Neural crest cell (in vitro differentiated cells): ENCODE data around the gene TNNI2. TPM values are rescaled to one million over a fixed set of nuclear protein-coding genes. Genes with fewer than 3 reads are reported as not detected.

ENCODE experiments used
- DNase-seq: peaks from one replicate; pipeline ENCODE4 v3.0.0; 2021; ENCODE audit warnings: low read depth, mixed read lengths, low spot score
- H3K27ac Mint-ChIP-seq: one replicate; pipeline ENCODE4 v1.8.0; 2021; ENCODE audit warnings: mild to moderate bottlenecking, mixed read lengths; ENCODE audit not compliant: unreplicated experiment
- H3K27me3 Mint-ChIP-seq: 2 replicates; pipeline ENCODE4 v1.8.0; 2021; ENCODE audit warnings: low read depth, mild to moderate bottlenecking, mixed read lengths
- H3K36me3 Mint-ChIP-seq: 2 replicates; pipeline ENCODE4 v1.8.0; 2021; ENCODE audit warnings: low read depth, mild to moderate bottlenecking, mixed read lengths
- H3K4me1 Mint-ChIP-seq: 2 replicates; pipeline ENCODE4 v1.8.0; 2021; ENCODE audit warnings: mixed read lengths
- H3K4me3 Mint-ChIP-seq: one replicate; pipeline ENCODE4 v1.8.0; 2021; ENCODE audit warnings: mild to moderate bottlenecking, mixed read lengths
- H3K9me3 Mint-ChIP-seq: 2 replicates; pipeline ENCODE4 v1.8.0; 2021; ENCODE audit warnings: mixed read lengths
- total RNA-seq: library from RNA; stranded (reverse); gene quantifications from 2 replicates; pipeline ENCODE4 v1.2.1, GENCODE V29; 2021
- TF ChIP-seq, protein P1 (sequence below): fragments of 200-600 bp; sonication (generic); conservative IDR thresholded peaks from 2 replicates; pipeline ENCODE4 v1.5.0; 2021; ENCODE audit warnings: antibody characterized with exemption, mild to moderate bottlenecking

The TNNI2 gene
- total RNA-seq, 1 donor from 2014 or later: not detected

DNA sequence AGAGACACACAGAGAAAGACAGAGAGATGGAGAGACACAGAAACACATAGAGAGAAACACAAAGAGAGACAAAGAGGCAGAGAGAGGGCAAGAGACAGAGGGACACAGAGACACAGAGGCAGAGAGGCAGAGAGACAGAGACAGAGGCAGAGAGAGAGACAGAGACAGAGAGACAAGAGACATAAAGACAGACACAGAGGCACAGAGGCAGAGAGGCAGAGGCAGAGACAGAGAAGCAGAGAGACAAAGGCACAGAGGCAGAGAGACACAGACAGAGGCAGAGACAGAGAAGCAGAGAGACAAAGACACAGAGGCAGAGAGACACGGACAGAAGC lies 6.3 kb downstream of the TNNI2 start:
- TF ChIP-seq, protein P1, sequence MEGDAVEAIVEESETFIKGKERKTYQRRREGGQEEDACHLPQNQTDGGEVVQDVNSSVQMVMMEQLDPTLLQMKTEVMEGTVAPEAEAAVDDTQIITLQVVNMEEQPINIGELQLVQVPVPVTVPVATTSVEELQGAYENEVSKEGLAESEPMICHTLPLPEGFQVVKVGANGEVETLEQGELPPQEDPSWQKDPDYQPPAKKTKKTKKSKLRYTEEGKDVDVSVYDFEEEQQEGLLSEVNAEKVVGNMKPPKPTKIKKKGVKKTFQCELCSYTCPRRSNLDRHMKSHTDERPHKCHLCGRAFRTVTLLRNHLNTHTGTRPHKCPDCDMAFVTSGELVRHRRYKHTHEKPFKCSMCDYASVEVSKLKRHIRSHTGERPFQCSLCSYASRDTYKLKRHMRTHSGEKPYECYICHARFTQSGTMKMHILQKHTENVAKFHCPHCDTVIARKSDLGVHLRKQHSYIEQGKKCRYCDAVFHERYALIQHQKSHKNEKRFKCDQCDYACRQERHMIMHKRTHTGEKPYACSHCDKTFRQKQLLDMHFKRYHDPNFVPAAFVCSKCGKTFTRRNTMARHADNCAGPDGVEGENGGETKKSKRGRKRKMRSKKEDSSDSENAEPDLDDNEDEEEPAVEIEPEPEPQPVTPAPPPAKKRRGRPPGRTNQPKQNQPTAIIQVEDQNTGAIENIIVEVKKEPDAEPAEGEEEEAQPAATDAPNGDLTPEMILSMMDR: no peak

DNA sequence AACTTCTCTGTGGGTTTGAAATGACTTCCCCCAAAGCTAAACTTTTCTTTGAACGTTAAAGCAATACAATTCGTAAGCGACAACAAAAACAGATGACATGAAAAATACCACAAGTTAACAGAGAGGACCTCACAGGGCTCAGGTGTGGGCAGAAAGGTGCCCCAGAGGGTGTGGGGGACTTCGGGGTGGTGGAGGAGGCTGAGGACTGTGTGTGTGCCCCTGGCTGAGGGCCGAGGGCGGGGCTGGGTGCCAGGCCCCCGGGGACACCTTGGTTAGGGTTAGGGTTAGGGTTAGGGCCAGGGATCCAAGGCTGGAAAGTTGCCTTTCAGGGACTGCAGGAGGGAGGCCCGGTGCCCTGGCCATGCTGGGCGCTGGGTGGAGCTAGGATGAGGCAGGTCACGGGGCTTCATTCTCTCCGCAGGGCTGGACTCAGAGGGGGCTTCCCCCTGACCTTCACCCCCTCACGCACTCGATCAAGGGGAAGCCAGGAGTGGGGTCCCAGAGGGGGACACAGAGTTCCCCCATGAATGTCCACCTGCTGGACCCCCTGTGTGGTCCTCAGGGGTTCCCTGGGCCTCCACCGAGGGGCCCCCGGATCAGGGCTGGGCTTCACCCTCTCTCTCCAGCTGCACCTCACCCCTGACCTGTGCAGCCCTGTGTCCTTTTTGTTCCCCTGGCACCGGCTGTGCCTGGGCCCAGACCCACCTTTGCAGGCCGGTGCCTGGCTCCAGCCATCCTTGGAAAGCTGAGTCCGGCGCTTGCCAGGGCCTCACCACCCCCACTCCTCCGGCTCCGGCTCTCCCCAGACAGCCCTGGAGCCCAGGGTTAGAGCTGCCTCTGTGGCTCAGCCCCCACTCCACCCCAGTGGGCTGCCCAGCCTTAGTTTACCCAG lies 7.0 kb downstream of the TNNI2 start:
- no peak for DNase-seq
- H3K27me3 Mint-ChIP-seq: no peaks in the 10 kb centered on the region
- no peaks in the 10 kb centered on the region for H3K9me3 Mint-ChIP-seq
- no peak overlapping the region for H3K4me3 Mint-ChIP-seq
- no peak overlapping the region for H3K27ac Mint-ChIP-seq
- TF ChIP-seq, protein P1: no peak
- H3K36me3 Mint-ChIP-seq: no peaks in the 10 kb centered on the region
- peaks cover 9% of the 10 kb centered on the region for H3K4me1 Mint-ChIP-seq

More for the DNA sequence above, 6.3 kb downstream of the TNNI2 start:
- H3K4me3 Mint-ChIP-seq: no peak overlapping the region
- no peaks in the 10 kb centered on the region for H3K9me3 Mint-ChIP-seq
- H3K36me3 Mint-ChIP-seq: no peaks in the 10 kb centered on the region
- H3K27ac Mint-ChIP-seq: peak overlapping the region; percentile 13
- H3K4me1 Mint-ChIP-seq: peaks cover 9% of the 10 kb centered on the region
- DNase-seq: no peak
- no peaks in the 10 kb centered on the region for H3K27me3 Mint-ChIP-seq

DNA sequence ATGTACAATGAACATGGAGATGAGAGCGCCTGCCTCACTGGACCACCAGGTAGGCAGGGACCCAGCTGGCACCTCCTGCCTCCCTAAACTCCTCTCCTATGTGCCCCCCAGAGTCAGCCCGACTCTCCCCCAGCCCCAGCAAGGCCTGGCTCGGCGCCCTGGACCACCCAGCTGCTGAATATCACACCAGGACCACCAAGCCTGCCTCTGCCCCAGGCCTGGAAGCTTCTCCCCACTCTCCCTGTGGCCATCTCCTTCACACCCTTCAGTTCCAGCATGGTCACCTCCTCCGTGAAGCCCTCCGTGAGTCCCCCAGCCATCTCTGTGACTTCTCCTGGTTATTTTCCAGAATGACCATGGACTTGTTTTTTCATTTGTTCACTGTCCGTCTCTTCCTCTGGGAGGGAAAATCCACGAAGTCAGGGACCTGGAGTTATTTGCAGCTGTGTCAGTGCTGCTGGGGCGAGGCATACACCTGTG lies 7.7 kb downstream of the TNNI2 start:
- Mint-ChIP-seq H3K27ac (peak overlapping the region; percentile 29), H3K4me3 (no peak overlapping the region), H3K4me1 (peaks cover 9% of the 10 kb centered on the region), H3K36me3 (no peaks in the 10 kb centered on the region), H3K9me3 (no peaks in the 10 kb centered on the region), H3K27me3 (no peaks in the 10 kb centered on the region)
- TF ChIP-seq, protein P1: no peak
- no peak for DNase-seq

DNA sequence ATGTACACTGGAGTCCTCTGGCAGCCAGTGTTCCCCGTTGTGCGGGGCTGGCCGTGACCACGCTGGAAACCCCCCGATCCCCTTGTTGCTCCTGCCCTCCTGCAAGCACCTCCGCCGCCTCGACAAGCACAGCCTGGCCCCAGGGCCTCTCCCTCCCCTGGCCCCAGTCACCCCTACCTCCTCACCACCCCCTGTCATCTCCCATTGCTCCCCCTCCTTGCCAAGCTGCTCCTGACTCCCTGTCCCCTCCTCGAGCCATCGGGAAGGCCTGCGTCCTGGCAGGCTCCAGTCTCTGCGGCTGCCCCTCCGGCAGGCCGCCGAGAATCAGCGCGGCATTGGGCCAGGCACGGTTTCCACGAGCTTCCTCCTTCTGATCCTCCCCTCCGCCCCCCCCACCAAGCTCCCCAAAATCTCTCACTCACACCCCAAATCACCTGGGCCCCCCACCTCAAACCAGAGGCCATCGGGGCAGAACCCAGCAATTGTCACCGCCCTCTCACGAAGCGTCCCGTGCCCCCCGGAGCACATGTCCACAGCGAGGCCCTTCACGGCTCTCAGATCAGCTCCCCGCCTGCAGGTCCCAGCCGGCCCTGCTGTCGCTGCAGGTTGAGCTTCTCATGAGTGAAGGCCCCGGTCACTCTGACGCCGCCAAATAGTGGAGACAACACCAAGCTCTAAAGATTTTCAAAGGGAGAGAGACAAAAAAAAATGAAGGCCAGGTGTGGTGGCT lies 8.4 kb downstream of the TNNI2 start:
- peaks cover 9% of the 10 kb centered on the region for H3K4me1 Mint-ChIP-seq
- H3K36me3 Mint-ChIP-seq: no peaks in the 10 kb centered on the region
- H3K4me3 Mint-ChIP-seq: no peak overlapping the region
- DNase-seq: no peak
- H3K27ac Mint-ChIP-seq: no peak overlapping the region
- H3K27me3 Mint-ChIP-seq: no peaks in the 10 kb centered on the region
- H3K9me3 Mint-ChIP-seq: no peaks in the 10 kb centered on the region
- TF ChIP-seq, protein P1: no peak

DNA sequence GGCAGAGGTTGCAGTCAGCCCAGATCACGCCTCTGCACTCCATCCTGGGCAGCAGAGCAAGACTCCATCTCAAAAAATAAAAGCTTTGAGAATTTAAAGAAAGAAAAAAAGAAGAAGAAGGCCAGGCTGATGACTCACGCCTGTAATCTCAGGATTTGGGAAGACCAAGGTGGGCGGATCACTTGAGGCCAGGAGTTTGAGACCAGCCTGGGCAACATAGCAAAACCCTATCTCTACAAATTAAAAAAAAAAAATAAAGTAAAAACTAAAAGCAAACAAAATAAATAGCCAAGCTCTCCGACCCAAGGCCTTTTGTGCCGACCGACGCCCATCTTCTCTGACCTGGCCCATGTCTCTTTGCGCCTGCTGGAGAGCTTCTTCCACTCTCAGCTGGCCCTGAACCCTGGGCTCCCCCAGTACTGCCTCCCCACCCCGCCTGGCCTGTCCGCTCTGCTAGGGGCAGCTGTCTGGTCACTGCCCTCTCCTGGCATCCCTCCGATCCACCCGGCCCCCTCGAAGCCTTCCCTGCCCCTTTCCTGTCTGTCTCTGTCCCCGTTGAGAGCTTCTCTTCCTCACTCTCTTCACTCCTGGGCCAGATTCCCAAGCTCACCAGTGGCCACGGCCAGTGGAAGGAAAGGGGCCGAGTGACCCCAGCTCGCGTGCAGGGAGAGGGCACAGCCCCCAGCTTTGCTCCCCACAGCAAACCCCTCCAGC lies 9.3 kb downstream of the TNNI2 start:
- peak overlapping the region; percentile 12 for H3K27ac Mint-ChIP-seq
- H3K27me3 Mint-ChIP-seq: no peaks in the 10 kb centered on the region
- no peak for DNase-seq
- no peaks in the 10 kb centered on the region for H3K9me3 Mint-ChIP-seq
- H3K4me1 Mint-ChIP-seq: peaks cover 9% of the 10 kb centered on the region
- no peak overlapping the region for H3K4me3 Mint-ChIP-seq
- H3K36me3 Mint-ChIP-seq: no peaks in the 10 kb centered on the region
- TF ChIP-seq, protein P1: no peak
